HG03108 (cell line): ENCODE data around the gene ITPRIPL2.
A peak's percentile ranks its signal among the peaks of the same experiment; 100 is the strongest.

Experiments
- ATAC-seq: cut with Tn5 transposase; IDR thresholded peaks from one replicate; pipeline ENCODE4 v1.9.1; 2021; ENCODE audit warnings: moderate library complexity; ENCODE audit not compliant: unreplicated experiment

Gene ITPRIPL2

DNA sequence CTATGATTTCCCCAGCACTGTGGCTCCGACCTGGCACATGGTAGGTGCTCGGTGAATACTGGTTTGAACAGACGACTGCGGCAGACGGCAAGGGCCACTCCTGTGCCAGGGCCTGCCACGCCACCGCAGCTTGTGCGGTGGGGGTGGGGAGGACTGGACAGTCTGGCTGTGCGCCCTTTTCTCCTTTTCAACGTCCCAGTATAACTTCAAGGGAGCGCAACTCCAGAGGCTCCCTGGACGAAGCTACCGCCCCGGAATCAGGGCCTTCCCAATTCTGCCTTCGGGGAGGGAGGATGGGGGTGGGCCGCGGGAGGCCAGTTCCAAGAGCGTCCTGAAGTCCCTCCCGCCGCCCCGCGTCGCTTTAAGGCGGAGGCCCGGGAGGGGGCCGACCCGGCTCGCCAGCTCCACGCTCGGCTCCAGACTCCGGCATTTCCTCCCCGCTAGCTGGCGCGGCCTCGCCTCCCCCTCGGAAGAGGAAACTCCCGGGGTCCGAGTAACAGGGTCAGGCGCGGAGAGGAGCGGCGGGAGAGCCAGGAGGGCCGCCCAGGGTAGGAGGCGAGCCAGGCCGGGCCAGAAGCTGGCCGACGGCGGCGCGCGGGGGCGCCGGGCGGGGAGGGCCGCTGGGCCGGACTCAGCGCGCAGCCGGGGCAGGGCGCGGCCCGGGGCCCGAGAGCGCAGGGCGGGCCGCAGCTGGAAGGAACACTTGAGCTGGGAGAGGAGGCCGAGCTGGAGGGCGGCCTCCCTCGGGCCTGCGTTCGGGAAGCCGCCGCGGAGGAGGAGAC lies at the start of gene ITPRIPL2:
Gene ITPRIPL2, plus strand, starts transcription at position 388 of the 782 bp plus-strand sequence. CDS start 498 bp downstream, outside the sequence.
- no peak for ATAC-seq

GRCh38 chr16:19066988-19067348 lies 46.8 kb upstream of the ITPRIPL2 start:
- no peak for ATAC-seq

DNA sequence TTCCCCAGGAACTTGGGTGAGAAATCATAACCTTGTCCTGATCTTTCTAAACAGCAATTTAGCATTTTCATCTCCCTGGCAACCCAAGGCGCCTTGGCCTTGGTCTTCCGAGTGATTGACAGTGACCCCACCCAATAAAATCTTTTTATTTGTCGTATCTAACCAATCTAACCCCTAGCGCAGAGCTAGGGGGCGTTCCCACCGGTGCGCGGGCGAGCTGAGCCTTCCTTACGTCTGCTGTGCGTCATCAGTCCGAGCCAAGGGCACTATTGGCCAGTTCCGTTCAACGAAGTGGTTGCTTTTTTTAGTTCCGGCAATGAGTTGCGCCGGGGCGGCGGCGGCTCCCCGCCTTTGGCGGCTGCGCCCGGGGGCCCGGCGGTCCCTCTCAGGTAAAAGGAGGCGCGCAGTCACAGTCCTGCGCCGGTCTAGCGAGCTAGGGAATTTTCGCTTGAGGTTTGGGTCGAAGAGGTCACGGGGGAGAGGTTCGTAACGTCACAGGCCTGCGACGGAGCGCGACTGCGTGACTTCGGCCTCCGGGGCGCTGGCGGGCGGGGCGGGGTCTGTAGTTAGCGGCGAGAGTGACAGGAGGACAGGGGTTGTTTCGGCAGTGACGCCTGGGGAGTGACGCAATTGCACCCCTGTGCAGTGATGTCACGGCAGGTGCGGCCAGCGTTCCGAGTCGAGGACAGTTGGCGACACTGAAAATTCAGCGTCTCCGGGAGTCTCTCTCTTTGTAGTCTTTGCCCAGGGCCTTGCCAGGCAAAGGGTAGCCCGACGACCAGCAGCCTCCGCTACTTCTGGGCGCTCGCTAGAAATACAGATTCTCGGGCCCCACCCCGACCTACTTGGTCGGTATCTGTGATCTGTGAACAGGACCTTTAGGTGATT lies 46.2 kb upstream of the ITPRIPL2 start, which contains the start of gene COQ7:
Gene COQ7, plus strand, starts transcription at position 266 of the 888 bp plus-strand sequence. Its CDS starts 51 bp downstream, at position 317.
- ATAC-seq, result peak; percentile 89

- ATAC-seq, result no peak
Observed at GRCh38 chr16:19068237-19068815, 45.4 kb upstream of the ITPRIPL2 start.

DNA sequence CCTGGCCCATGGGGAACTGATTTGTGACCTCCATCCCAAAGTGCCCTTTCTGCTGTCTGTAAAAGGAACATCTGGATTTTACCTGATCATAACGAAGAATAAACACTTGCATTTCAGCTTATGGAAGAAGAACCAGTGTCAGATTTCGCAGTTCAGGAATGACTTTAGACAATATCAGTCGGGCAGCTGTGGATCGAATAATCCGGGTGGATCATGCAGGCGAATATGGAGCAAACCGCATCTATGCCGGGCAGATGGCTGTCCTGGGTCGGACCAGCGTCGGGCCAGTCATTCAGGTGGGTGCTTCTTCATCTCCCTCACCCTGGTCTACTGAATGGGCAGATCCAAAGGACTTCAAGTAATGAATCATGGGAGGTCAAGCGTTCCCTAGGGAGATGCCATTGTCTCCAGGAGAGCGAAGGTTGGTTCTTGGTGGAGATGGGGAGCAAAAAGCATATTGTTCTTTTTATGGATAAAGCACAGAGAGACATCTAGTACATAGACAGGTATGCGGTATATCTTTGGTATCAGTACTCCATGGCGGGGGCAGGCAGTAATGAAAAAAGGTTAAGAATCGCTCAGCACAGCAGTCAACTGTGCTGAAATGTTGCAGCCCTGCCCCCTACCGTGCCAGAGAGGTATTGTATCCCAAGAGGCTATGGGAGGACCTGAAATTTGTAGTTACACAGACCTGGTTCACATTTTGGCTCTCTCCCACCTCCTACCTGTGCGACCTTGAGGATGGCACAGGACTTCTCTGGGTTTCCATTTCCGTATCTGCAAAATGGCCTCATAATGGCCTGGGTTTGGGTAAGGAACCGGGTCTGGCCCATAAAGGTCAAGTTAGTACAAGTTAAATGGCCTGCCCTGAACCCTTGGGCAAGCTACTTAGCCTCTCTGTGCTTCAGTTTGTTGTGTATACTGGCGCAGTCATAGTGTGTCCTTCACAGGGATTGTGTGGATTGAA lies 41.7 kb upstream of the ITPRIPL2 start:
- no peak for ATAC-seq

DNA sequence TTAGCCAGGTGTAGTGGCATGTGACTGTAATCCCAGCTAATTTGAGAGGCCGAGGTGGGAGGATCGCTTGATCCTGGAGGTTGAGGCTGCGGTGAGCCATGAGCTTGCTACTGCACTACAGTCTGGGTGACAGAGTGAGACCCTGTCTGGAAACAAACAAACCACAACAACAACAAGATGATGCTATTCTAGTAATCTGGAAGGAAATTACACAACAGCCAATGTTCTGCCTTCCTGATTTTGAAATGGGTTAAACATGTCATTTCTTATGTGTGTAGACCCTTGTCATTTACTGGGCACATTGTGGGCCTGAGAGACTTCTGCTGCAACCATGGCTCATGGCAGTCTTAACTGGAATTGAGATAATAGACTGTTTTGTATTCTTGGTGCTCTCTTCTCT lies 40.4 kb upstream of the ITPRIPL2 start:
- no peak for ATAC-seq

DNA sequence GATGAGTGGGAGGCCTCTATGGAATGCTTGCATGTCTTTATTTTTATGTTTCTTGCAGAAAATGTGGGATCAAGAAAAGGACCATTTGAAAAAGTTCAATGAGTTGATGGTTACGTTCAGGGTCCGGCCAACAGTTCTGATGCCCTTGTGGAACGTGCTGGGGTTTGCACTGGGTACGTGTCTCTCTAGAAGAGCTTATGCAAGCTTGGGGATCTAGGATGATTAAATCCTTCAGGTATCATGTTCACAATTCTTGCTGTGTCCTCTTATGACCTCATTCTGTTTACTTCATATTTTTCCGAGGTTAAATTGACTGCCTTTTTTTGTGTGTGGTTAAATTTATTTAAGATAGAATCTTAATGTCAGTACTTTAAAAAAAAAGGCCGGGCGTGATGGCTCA lies 39.9 kb upstream of the ITPRIPL2 start:
- no peak for ATAC-seq

DNA sequence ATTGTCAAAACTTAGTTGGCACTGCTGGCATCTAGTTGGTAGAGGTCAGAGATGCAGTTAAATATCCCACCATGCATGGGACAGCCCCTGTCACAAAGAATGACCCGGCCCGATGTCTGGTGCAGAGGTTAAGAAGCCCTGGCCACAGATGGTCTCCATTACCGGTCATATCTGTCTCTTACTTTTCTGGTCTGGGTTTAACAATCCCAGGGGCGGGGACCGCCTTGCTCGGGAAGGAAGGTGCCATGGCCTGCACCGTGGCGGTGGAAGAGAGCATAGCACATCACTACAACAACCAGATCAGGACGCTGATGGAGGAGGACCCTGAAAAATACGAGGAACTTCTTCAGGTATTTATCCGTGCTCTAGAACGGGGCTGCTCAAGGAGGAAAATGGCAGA lies 38.3 kb upstream of the ITPRIPL2 start:
- ATAC-seq, result no peak

DNA sequence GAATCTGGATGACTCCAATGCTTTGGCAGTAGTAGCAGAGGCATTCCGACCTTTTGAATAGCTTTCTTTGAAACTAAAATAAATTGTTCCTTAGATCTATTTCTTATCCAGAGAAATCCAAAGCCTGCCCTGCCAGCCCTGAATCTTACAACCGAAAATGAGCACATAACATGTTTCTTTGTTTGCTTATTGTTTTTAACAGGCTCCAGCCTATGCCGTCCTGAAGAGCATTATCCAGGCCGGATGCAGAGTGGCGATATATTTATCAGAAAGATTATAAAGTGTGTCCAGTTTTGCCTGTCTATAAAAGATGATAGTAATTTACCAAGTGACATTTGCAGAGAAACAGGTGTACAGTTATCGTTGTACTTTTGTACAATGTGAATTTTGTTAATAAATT lies 35.9 kb upstream of the ITPRIPL2 start:
- no peak for ATAC-seq

DNA sequence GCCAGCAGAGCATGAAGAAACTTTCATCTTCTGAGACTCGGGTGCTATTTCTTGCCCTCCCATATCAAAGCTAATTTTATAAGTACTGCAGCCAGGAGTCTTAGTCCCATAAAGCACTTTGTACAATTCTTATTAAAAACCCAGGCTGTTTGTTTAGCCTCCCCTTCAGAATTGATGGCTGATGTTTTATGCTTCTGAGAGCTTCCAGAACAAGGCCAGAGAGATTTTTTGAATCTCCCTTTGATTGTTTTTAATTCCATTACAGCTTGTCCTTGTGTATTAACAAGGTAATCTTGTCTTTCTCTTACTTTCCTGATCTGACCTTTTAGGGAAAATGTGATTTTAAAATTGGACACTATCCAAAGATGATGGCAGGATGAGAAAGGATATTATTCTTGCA lies 30.1 kb upstream of the ITPRIPL2 start:
- no peak for ATAC-seq

DNA sequence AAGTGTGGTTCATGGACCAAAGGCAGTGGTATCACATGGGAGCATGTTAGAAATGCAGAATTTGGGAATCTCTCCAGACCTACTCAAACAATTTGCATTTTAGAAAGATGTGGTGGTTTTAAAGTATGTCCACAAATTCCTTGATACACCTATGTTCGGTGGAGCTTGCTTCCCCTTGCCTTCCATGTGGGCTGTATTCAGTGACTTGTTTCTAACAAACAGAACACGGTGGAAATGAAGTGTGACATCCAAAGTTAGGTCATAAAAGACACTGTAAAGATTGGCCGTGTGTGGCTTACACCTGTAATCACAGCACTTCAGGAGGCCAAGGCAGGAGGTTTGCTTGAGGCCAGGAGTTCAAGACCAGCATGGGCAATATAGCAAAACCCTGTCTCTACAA lies 29.6 kb upstream of the ITPRIPL2 start:
- no peak for ATAC-seq

- ATAC-seq, result no peak
Observed at GRCh38 chr16:19084879-19085278, 28.9 kb upstream of the ITPRIPL2 start.

DNA sequence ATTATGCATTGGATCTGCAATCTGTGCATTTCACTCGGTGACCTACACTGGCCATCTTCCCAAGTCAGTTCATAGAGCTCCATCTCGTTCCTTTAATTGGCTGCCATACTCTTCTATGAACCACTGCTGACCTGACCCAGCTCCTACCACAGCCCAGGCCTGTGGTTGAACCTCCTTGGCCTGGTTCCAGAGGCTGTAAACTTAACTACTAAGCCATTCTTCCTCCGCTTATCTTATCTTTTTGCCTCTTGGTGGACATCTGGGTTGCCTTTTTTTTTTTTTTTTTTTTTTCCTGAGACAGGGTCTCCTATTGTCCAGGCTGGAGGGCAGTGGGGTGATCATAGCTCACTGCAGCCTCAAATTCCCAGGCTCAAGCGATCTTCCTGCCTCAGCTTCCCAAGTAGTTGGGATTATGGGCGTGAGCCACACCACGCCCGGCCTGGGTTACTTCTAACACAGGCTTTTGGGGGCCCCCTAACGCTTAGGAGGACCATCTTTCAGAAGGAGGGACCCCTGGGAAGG lies 28.0 kb upstream of the ITPRIPL2 start:
- no peak for ATAC-seq

DNA sequence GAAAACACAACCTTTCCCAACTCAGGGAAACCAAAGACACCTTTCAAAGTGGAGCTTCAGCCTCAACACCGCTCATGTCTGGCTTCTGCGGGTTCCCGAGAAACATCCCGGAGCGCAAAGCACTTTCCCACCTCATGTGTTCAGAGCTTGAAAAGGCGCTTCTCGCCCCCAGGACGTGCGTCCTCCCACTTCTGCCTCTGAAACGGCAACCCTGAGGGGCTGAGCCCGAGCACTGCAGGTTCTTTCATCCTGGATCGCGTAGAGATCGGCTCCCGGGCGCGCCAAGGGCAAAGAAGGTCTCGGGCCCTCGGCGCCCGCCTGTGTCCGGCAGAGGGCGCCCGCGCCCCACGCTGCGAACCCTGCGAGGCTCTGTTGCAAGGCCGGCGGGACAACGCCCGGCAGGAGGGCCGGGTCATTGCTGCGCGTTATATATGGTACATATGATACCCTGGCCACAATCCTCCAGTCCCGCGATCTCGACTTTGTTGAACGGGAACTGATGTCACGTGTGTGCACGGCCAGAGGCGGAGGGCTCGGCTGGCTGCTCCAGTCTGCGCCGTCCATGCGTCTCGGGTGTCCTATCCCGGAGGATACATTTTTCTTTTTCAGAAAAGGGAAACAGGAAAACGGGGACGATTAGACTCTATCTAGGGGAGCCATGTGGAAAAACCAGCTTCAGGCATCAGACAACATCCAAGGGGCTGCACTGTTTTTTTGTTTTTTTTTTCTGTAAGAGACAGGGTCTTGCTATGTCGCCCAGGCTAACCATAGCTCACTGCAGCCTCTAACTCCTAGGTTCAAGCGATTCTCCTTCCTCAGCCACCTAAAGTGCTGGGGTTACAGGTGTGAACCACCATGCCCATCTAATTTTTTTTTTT lies 27.2 kb upstream of the ITPRIPL2 start:
- peak; percentile 82 for ATAC-seq

DNA sequence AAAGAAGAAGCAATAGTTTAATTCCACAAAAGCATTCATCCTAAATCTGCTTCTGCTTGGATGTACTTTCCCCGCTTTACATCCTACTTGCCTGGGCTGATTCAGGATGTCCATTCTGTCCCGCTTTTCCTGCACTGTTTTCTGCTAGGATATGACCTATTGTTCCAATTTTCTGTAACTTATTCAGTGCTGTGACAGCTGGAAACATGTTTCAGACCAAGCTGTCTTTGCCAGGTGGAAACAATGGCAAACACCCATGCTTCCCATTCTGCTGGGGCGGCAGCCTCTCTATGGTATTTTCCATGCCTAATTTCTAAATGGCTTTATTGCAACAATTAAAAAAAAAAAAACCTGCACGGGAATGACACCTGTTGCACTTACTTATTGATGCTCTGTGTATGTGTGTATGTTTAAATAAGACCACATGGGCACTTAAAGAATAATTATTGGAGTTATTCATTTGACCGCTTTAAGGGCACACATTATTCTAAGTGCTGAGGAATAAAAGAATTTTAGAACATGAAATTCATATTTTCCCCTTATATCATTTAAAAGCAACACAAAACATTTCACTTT lies 25.3 kb upstream of the ITPRIPL2 start:
- no peak for ATAC-seq

- ATAC-seq, result no peak
Observed at GRCh38 chr16:19089410-19089955, 24.3 kb upstream of the ITPRIPL2 start.

- no peak for ATAC-seq
Observed at GRCh38 chr16:19090916-19091315, 22.8 kb upstream of the ITPRIPL2 start.

- ATAC-seq, result no peak
Observed at GRCh38 chr16:19092653-19093410, 20.9 kb upstream of the ITPRIPL2 start.
